ENCODE results near the gene ZNF91. TPM values are rescaled to one million over a fixed set of nuclear protein-coding genes. Genes with fewer than 3 reads are reported as not detected.

ZNF91 gene
- total and polyA plus RNA-seq, 9 of the 15 experiments (the other 6 are each of a cell fraction or from before 2014, with no cell fraction given), result 1.0 to 6.7 (median 3.2) TPM

- no peak overlapping the region for H3K9ac ChIP-seq (ENCODE audit: insufficient read depth in 1 of 2, low read depth in 2 of 2, low read length in 2 of 2)
- no peak for DNase-seq (ENCODE audit: extremely low read depth in 1 of 4, low spot score in 3 of 4)
- ATAC-seq, result no peak
- no peaks in the 10 kb centered on the region for H4K20me1 ChIP-seq (replicated peaks; ENCODE audit: control insufficient read depth, insufficient read depth, low read length)
- no peak overlapping the region for H2AFZ ChIP-seq (ENCODE audit: low read depth, low read length)
- CTCF ChIA-PET (ENCODE audit: low intra/inter-chr PET ratio), result no interaction called here
- FAIRE-seq, result no peak
- no peaks in the 10 kb centered on the region for H3K36me3 ChIP-seq (ENCODE audit: control insufficient read depth, insufficient read depth, low read length)
- no peaks in the 10 kb centered on the region for H3K4me1 ChIP-seq (replicated peaks in 1 of 2; ENCODE audit: control insufficient read depth in 2 of 2, insufficient read depth in 2 of 2, low read length in 2 of 2)
- H3K9me1 ChIP-seq (ENCODE audit: control insufficient read depth, insufficient read depth, low read length), result no peaks in the 10 kb centered on the region
- H3K9me3 ChIP-seq (replicated peaks; ENCODE audit: control insufficient read depth, insufficient read depth, low read depth, low read length), result no peaks in the 10 kb centered on the region
- H3K27ac ChIP-seq (ENCODE audit: extremely low read depth, low read depth, low read length), result no peak overlapping the region
- no peak overlapping the region for H3K4me3 ChIP-seq
- no TSS peak for BruUV-seq (replicated peaks)
- no peaks in the 10 kb centered on the region for H3K27me3 ChIP-seq (ENCODE audit: control insufficient read depth in 2 of 2, insufficient read depth in 2 of 2, low read length in 2 of 2)
- intact Hi-C loops (cut with micrococcal nuclease) (no loop called here), in situ Hi-C loops (cut with MboI) (no loop called here)
- POLR2A ChIA-PET, result interaction anchor here (0.6 kb wide), 1 partner anchor 9 kb away, joined by 3 read pairs; no protein-coding TSS in a partner anchor
- no peak overlapping the region for H3K4me2 ChIP-seq (ENCODE audit: insufficient read depth, low read length)
- WGBS (ENCODE audit: insufficient coverage, low coverage, missing lambda C conversion rate), result 0% methylated on average over 4 of the region's 4 CpGs
- H3K79me2 ChIP-seq (ENCODE audit: control insufficient read depth, insufficient read depth, low read length), result no peaks in the 10 kb centered on the region
- TF ChIP-seq THRAP3 (IDR thresholded peaks at IDR 0.05; ENCODE audit: borderline replicate concordance), result no peak
- no peak for TF ChIP-seq GATAD2B (IDR thresholded peaks at IDR 0.05; ENCODE audit: borderline replicate concordance)
- TF ChIP-seq SIN3A (IDR thresholded peaks at IDR 0.05; ENCODE audit: borderline replicate concordance in 2 of 2, control insufficient read depth in 1 of 2, low read depth in 2 of 2, low read length in 2 of 2), result no peak
- TF ChIP-seq ILK (tag; IDR thresholded peaks at IDR 0.05; ENCODE audit: borderline replicate concordance, low read depth), result no peak
- TF ChIP-seq ZNF175 (CRISPR knock-in tag; IDR thresholded peaks at IDR 0.05; ENCODE audit: low read depth), result no peak
- no peak for TF ChIP-seq ERF (CRISPR knock-in tag; IDR thresholded peaks at IDR 0.05)
- TF ChIP-seq, protein P1, sequence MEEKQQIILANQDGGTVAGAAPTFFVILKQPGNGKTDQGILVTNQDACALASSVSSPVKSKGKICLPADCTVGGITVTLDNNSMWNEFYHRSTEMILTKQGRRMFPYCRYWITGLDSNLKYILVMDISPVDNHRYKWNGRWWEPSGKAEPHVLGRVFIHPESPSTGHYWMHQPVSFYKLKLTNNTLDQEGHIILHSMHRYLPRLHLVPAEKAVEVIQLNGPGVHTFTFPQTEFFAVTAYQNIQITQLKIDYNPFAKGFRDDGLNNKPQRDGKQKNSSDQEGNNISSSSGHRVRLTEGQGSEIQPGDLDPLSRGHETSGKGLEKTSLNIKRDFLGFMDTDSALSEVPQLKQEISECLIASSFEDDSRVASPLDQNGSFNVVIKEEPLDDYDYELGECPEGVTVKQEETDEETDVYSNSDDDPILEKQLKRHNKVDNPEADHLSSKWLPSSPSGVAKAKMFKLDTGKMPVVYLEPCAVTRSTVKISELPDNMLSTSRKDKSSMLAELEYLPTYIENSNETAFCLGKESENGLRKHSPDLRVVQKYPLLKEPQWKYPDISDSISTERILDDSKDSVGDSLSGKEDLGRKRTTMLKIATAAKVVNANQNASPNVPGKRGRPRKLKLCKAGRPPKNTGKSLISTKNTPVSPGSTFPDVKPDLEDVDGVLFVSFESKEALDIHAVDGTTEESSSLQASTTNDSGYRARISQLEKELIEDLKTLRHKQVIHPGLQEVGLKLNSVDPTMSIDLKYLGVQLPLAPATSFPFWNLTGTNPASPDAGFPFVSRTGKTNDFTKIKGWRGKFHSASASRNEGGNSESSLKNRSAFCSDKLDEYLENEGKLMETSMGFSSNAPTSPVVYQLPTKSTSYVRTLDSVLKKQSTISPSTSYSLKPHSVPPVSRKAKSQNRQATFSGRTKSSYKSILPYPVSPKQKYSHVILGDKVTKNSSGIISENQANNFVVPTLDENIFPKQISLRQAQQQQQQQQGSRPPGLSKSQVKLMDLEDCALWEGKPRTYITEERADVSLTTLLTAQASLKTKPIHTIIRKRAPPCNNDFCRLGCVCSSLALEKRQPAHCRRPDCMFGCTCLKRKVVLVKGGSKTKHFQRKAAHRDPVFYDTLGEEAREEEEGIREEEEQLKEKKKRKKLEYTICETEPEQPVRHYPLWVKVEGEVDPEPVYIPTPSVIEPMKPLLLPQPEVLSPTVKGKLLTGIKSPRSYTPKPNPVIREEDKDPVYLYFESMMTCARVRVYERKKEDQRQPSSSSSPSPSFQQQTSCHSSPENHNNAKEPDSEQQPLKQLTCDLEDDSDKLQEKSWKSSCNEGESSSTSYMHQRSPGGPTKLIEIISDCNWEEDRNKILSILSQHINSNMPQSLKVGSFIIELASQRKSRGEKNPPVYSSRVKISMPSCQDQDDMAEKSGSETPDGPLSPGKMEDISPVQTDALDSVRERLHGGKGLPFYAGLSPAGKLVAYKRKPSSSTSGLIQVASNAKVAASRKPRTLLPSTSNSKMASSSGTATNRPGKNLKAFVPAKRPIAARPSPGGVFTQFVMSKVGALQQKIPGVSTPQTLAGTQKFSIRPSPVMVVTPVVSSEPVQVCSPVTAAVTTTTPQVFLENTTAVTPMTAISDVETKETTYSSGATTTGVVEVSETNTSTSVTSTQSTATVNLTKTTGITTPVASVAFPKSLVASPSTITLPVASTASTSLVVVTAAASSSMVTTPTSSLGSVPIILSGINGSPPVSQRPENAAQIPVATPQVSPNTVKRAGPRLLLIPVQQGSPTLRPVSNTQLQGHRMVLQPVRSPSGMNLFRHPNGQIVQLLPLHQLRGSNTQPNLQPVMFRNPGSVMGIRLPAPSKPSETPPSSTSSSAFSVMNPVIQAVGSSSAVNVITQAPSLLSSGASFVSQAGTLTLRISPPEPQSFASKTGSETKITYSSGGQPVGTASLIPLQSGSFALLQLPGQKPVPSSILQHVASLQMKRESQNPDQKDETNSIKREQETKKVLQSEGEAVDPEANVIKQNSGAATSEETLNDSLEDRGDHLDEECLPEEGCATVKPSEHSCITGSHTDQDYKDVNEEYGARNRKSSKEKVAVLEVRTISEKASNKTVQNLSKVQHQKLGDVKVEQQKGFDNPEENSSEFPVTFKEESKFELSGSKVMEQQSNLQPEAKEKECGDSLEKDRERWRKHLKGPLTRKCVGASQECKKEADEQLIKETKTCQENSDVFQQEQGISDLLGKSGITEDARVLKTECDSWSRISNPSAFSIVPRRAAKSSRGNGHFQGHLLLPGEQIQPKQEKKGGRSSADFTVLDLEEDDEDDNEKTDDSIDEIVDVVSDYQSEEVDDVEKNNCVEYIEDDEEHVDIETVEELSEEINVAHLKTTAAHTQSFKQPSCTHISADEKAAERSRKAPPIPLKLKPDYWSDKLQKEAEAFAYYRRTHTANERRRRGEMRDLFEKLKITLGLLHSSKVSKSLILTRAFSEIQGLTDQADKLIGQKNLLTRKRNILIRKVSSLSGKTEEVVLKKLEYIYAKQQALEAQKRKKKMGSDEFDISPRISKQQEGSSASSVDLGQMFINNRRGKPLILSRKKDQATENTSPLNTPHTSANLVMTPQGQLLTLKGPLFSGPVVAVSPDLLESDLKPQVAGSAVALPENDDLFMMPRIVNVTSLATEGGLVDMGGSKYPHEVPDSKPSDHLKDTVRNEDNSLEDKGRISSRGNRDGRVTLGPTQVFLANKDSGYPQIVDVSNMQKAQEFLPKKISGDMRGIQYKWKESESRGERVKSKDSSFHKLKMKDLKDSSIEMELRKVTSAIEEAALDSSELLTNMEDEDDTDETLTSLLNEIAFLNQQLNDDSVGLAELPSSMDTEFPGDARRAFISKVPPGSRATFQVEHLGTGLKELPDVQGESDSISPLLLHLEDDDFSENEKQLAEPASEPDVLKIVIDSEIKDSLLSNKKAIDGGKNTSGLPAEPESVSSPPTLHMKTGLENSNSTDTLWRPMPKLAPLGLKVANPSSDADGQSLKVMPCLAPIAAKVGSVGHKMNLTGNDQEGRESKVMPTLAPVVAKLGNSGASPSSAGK (IDR thresholded peaks at IDR 0.05), result no peak
- TF ChIP-seq ZNF655 (CRISPR knock-in tag; IDR thresholded peaks at IDR 0.05), result no peak
- TF ChIP-seq FOXK2 (conservative IDR thresholded peaks at IDR 0.05 in 1 of 2, IDR thresholded peaks at IDR 0.05 in 1 of 2; ENCODE audit: low read depth in 2 of 2), result no peak
Observed at GRCh38 chr19:23401086-23401610, 5.9 kb upstream of the ZNF91 start.

All from K562 (cell line).